ENCODE results near the gene SAG. TPM values are rescaled to one million over a fixed set of nuclear protein-coding genes. Genes with fewer than 3 reads are reported as not detected.

SAG gene
- total and polyA plus RNA-seq, 2 donors (not counting 3 experiments of a cell fraction or from before 2014, with no cell fraction given): not detected

DNA sequence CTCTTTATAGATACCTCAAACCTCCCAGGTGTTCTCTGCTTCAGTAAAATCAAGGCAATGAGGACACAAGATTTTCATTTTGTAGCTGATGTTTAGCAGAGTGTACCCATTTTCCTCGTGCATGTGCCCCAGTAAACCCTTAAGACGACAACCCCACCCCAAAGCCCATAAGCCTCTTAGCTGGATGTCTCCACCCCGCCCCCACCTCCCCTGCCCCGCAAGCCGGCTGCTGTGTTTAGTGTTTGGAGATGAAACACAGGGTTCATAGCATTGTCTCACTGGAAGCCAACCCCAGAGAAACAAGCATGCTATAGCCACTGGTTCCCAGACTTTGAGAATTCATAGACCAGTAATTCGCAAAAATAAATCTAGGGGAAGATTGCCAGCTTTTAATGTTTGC, 5.8 kb upstream of the SAG start:
- H3K79me2 ChIP-seq (ENCODE audit: control insufficient read depth, insufficient read depth, low read length): no peaks in the 10 kb centered on the region
- DNase-seq (ENCODE audit: low read depth, low spot score): no peak
- no peaks in the 10 kb centered on the region for H4K20me1 ChIP-seq (replicated peaks; ENCODE audit: control insufficient read depth, extremely low read depth, insufficient read depth, low read length)
- BruUV-seq (replicated peaks): no TSS peak
- no peaks in the 10 kb centered on the region for H3K4me1 ChIP-seq (ENCODE audit: control insufficient read depth, extremely low read depth, insufficient read depth, low read length)
- H3K4me3 ChIP-seq (replicated peaks in 1 of 3; ENCODE audit: insufficient read depth in 1 of 3, low read depth in 1 of 3, low read length in 3 of 3): no peak overlapping the region
- H3K36me3 ChIP-seq (ENCODE audit: control insufficient read depth in 2 of 2, extremely low read depth in 1 of 2, insufficient read depth in 2 of 2, low read length in 2 of 2): no peaks in the 10 kb centered on the region
- H3K9ac ChIP-seq (replicated peaks; ENCODE audit: extremely low read depth, insufficient read depth, low read length): no peak overlapping the region
- no peak overlapping the region for H3K4me2 ChIP-seq (ENCODE audit: insufficient read depth, low read length)
- no peak overlapping the region for H2AFZ ChIP-seq (ENCODE audit: low read depth, low read length)
- dilution Hi-C loops (cut with MboI; ENCODE audit: extremely low pct_ligation_motif_present, low sequenced_read_pairs) (no loop called here), intact Hi-C loops (cut with micrococcal nuclease) (no loop called here)
- no peak overlapping the region for H3K27ac ChIP-seq (ENCODE audit: insufficient read depth, low read depth, low read length)
- TF ChIP-seq FOS (IDR thresholded peaks at IDR 0.05; ENCODE audit: borderline replicate concordance, insufficient read depth, low read length): no peak
- TF ChIP-seq JUN (IDR thresholded peaks at IDR 0.05; ENCODE audit: borderline replicate concordance, insufficient read depth, insufficient read length, low read depth): no peak
- TF ChIP-seq, protein P1, sequence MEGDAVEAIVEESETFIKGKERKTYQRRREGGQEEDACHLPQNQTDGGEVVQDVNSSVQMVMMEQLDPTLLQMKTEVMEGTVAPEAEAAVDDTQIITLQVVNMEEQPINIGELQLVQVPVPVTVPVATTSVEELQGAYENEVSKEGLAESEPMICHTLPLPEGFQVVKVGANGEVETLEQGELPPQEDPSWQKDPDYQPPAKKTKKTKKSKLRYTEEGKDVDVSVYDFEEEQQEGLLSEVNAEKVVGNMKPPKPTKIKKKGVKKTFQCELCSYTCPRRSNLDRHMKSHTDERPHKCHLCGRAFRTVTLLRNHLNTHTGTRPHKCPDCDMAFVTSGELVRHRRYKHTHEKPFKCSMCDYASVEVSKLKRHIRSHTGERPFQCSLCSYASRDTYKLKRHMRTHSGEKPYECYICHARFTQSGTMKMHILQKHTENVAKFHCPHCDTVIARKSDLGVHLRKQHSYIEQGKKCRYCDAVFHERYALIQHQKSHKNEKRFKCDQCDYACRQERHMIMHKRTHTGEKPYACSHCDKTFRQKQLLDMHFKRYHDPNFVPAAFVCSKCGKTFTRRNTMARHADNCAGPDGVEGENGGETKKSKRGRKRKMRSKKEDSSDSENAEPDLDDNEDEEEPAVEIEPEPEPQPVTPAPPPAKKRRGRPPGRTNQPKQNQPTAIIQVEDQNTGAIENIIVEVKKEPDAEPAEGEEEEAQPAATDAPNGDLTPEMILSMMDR (IDR thresholded peaks at IDR 0.05; ENCODE audit: extremely low read depth in 1 of 2, insufficient read depth in 1 of 2, low read depth in 1 of 2, low read length in 2 of 2): no peak
- TF ChIP-seq GATA2 (IDR thresholded peaks at IDR 0.05; ENCODE audit: insufficient read depth, insufficient read length, low read depth, low read length): no peak
- TF ChIP-seq, protein P2, sequence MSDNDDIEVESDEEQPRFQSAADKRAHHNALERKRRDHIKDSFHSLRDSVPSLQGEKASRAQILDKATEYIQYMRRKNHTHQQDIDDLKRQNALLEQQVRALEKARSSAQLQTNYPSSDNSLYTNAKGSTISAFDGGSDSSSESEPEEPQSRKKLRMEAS (IDR thresholded peaks at IDR 0.05; ENCODE audit: insufficient read depth, insufficient read length): no peak
- no peak for TF ChIP-seq MYC (IDR thresholded peaks at IDR 0.05; ENCODE audit: low read depth, low read length)
- no peak for TF ChIP-seq EZH2 (IDR thresholded peaks at IDR 0.05; ENCODE audit: borderline replicate concordance, low read depth, low read length, severe bottlenecking)
- no peaks in the 10 kb centered on the region for H3K9me1 ChIP-seq (replicated peaks; ENCODE audit: control insufficient read depth, extremely low read depth, insufficient read depth, low read length)
- no peaks in the 10 kb centered on the region for H3K27me3 ChIP-seq (ENCODE audit: control insufficient read depth in 2 of 2, insufficient read depth in 2 of 2, low read length in 2 of 2)
- H3K9me3 ChIP-seq (replicated peaks; ENCODE audit: control insufficient read depth, insufficient read depth, low read length): no peaks in the 10 kb centered on the region
- FAIRE-seq: no peak
- ChIA-PET POLR2A (no interaction called here), CTCF (interaction anchor here (1.2 kb wide), 1 partner anchor 141 kb away, joined by 3 read pairs; no protein-coding TSS in a partner anchor)
